ENCODE results near the gene BAIAP2L1.

The BAIAP2L1 gene

DNA sequence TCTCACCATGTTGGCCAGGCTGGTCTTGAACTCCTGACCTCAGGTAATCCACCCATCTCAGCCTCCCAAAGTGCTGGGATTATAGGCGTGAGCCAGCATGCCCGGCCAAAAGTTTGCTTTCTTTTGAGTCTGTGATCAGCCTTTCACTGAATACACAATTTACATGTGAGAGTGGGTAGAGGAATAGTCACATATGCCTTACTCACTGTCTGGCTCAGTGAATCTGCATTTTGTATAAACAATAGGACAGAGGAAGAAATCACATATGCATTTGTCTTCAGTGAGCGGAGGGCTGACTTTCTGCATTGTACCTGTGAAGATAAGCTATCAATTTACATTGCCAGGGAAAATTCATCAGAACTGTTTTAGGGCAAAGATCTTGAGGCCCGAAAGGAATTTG lies 146.4 kb downstream of the BAIAP2L1 start:
- Mint-ChIP-seq H3K4me1 (peaks cover 51% of the 10 kb centered on the region), H3K9me3 (no peaks in the 10 kb centered on the region), H3K4me3 (no peak overlapping the region), H3K27ac (ENCODE audit: low read depth) (no peak overlapping the region), H3K27me3 (no peaks in the 10 kb centered on the region), H3K36me3 (ENCODE audit: insufficient read depth) (peaks cover 32% of the 10 kb centered on the region)
- DNase-seq (ENCODE audit: low spot score in 2 of 2) (no peak), ATAC-seq (replicated peaks; ENCODE audit: extremely low read depth, poor library complexity, severe bottlenecking) (no peak)

GRCh38 chr7:98252425-98253054 lies 148.3 kb downstream of the BAIAP2L1 start:
- peaks cover 62% of the 10 kb centered on the region for H3K4me1 Mint-ChIP-seq
- DNase-seq (ENCODE audit: low spot score in 2 of 2), result no peak

GRCh38 chr7:98251601-98252424 lies 149.1 kb downstream of the BAIAP2L1 start, which contains the start of gene TECPR1:
TSS of gene TECPR1 (minus strand) at chr7:98252232. CDS start at chr7:98246146, 6,086 bp downstream.
- H3K27ac Mint-ChIP-seq (ENCODE audit: low read depth), result peak within 1 kb of the TSS; percentile 88
- no peaks in the 10 kb centered on the region for H3K9me3 Mint-ChIP-seq
- peak within 1 kb of the TSS; percentile 97 for H3K4me3 Mint-ChIP-seq
- peaks cover 62% of the 10 kb centered on the region for H3K4me1 Mint-ChIP-seq
- no peaks in the 10 kb centered on the region for H3K27me3 Mint-ChIP-seq
- peaks cover 25% of the 10 kb centered on the region for H3K36me3 Mint-ChIP-seq (ENCODE audit: insufficient read depth)
- ATAC-seq (replicated peaks; ENCODE audit: extremely low read depth, poor library complexity, severe bottlenecking) (peak; percentile 75), DNase-seq (ENCODE audit: low spot score in 2 of 2) (peak; percentile 74 to 79)

More at GRCh38 chr7:98252425-98253054, 148.3 kb downstream of the BAIAP2L1 start:
- H3K9me3 Mint-ChIP-seq, result no peaks in the 10 kb centered on the region
- H3K27ac Mint-ChIP-seq (ENCODE audit: low read depth), result peak overlapping the region; percentile 88
- H3K36me3 Mint-ChIP-seq (ENCODE audit: insufficient read depth), result peaks cover 29% of the 10 kb centered on the region
- no peaks in the 10 kb centered on the region for H3K27me3 Mint-ChIP-seq
- peak; percentile 10 for ATAC-seq (replicated peaks; ENCODE audit: extremely low read depth, poor library complexity, severe bottlenecking)
- H3K4me3 Mint-ChIP-seq, result peak overlapping the region; percentile 97

DNA sequence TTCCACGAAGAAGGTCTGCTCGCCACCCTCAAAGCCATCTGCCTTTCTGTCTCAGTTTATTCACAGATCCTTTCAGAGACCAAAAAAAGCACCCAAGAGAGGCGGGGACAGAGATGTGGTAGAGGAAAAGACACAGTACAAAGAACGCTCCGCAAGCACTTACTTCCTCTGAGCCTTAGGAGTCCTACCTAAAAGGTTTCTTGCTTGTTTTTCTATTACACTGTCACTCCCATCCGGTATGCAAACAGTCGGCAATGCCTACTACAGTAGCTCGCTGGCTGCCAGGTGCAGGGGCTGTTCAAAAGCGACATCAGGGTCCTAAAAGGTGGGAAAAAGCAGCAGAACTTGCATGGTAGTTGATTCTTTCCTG lies 149.7 kb downstream of the BAIAP2L1 start:
- Mint-ChIP-seq H3K27ac (ENCODE audit: low read depth) (peak overlapping the region; percentile 88), H3K9me3 (no peaks in the 10 kb centered on the region), H3K4me3 (peak overlapping the region; percentile 97), H3K36me3 (ENCODE audit: insufficient read depth) (peaks cover 25% of the 10 kb centered on the region), H3K4me1 (peaks cover 58% of the 10 kb centered on the region), H3K27me3 (no peaks in the 10 kb centered on the region)
- peak; percentile 32 to 37 for DNase-seq (ENCODE audit: low spot score in 2 of 2)
- peak; percentile 74 for ATAC-seq (replicated peaks; ENCODE audit: extremely low read depth, poor library complexity, severe bottlenecking)

DNA sequence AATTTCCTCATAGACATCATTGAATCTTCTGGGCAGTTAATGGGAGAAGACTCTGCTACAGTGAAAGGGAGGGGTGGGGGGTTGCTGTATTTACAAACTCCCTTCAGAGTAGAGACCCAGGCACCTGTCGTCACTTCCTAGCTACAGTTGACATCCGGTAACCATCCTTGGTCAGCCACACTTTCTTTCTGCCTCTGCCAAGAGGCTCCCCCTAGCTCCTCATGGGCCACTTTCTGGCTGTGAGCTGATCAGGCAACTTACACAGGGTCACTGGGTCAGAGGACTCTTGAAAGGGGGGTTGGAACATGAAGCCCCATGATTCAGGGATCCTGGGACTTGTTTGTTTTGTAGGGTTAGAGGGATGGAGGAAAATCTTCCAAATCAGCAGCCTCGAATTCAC lies 150.1 kb downstream of the BAIAP2L1 start:
- Mint-ChIP-seq H3K9me3 (no peaks in the 10 kb centered on the region), H3K4me3 (peak overlapping the region; percentile 97), H3K27ac (ENCODE audit: low read depth) (peak overlapping the region; percentile 88), H3K36me3 (ENCODE audit: insufficient read depth) (peaks cover 25% of the 10 kb centered on the region), H3K27me3 (no peaks in the 10 kb centered on the region), H3K4me1 (peaks cover 55% of the 10 kb centered on the region)
- peak; percentile 38 for ATAC-seq (replicated peaks; ENCODE audit: extremely low read depth, poor library complexity, severe bottlenecking)
- peak; percentile 18 to 23 for DNase-seq (ENCODE audit: low spot score in 2 of 2)

- Mint-ChIP-seq H3K4me3 (peak overlapping the region; percentile 45), H3K4me1 (peaks cover 47% of the 10 kb centered on the region), H3K36me3 (ENCODE audit: insufficient read depth) (peaks cover 21% of the 10 kb centered on the region), H3K27me3 (no peaks in the 10 kb centered on the region), H3K27ac (ENCODE audit: low read depth) (peak overlapping the region; percentile 88), H3K9me3 (no peaks in the 10 kb centered on the region)
- no peak for ATAC-seq (replicated peaks; ENCODE audit: extremely low read depth, poor library complexity, severe bottlenecking)
- DNase-seq (ENCODE audit: low spot score in 2 of 2), result no peak
Measured at GRCh38 chr7:98249106-98249505, 151.8 kb downstream of the BAIAP2L1 start.

- no peaks in the 10 kb centered on the region for H3K27me3 Mint-ChIP-seq
- H3K4me3 Mint-ChIP-seq, result peak overlapping the region; percentile 41
- H3K27ac Mint-ChIP-seq (ENCODE audit: low read depth), result peak overlapping the region; percentile 85
- no peaks in the 10 kb centered on the region for H3K9me3 Mint-ChIP-seq
- no peak for ATAC-seq (replicated peaks; ENCODE audit: extremely low read depth, poor library complexity, severe bottlenecking)
- H3K4me1 Mint-ChIP-seq, result peaks cover 43% of the 10 kb centered on the region
- peaks cover 21% of the 10 kb centered on the region for H3K36me3 Mint-ChIP-seq (ENCODE audit: insufficient read depth)
- no peak for DNase-seq (ENCODE audit: low spot score in 2 of 2)
Measured at GRCh38 chr7:98248156-98248555, 152.7 kb downstream of the BAIAP2L1 start.

DNA sequence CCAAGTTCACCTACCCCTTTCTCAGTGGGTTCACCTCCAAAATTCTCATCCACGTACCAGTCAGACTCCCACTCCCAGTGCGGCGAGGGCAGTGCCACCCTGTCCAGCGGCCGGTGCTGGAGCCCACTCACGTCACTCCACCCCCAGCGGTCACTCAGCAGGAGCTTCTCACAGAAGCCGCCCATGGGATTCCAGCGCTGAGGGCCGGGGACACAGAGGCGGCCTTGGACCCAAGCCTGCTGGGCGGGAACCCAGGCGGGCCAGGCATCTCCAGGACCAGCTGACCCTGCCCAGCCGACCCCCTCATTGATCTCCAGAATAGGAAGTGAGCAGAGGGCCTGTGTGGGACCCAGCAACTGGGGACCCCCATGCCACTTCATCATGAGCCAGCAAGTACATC lies 156.0 kb downstream of the BAIAP2L1 start:
- H3K27me3 Mint-ChIP-seq, result no peaks in the 10 kb centered on the region
- no peaks in the 10 kb centered on the region for H3K9me3 Mint-ChIP-seq
- H3K4me3 Mint-ChIP-seq, result no peak overlapping the region
- no peak for DNase-seq (ENCODE audit: low spot score in 2 of 2)
- peaks cover 10% of the 10 kb centered on the region for H3K36me3 Mint-ChIP-seq (ENCODE audit: insufficient read depth)
- H3K27ac Mint-ChIP-seq (ENCODE audit: low read depth), result no peak overlapping the region
- ATAC-seq (replicated peaks; ENCODE audit: extremely low read depth, poor library complexity, severe bottlenecking), result no peak
- H3K4me1 Mint-ChIP-seq, result peaks cover 13% of the 10 kb centered on the region

DNA sequence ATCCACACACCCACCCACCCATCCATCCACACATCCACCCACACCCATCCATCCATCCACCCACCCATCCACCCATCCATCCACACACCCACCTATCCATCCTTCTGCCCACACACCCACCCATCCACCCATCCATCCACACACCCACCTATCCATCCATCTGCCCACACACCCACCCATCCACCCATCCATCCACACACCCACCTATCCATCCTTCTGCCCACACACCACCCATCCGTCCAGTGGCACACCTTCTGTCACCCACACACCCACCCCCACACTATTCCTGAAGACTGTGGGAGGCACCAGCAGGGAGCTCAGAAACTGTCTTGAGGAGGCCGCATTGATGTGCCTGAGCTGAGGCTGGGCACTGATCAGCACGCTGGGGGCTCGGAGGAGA lies 158.0 kb downstream of the BAIAP2L1 start:
- no peak for DNase-seq (ENCODE audit: low spot score in 2 of 2)
- Mint-ChIP-seq H3K36me3 (ENCODE audit: insufficient read depth) (peaks cover 14% of the 10 kb centered on the region), H3K27ac (ENCODE audit: low read depth) (no peak overlapping the region), H3K4me1 (peaks cover under 1% of the 10 kb centered on the region), H3K9me3 (no peaks in the 10 kb centered on the region), H3K27me3 (no peaks in the 10 kb centered on the region), H3K4me3 (no peak overlapping the region)
- no peak for ATAC-seq (replicated peaks; ENCODE audit: extremely low read depth, poor library complexity, severe bottlenecking)

GRCh38 chr7:98242342-98242741 lies 158.5 kb downstream of the BAIAP2L1 start:
- Mint-ChIP-seq H3K9me3 (no peaks in the 10 kb centered on the region), H3K27me3 (no peaks in the 10 kb centered on the region), H3K36me3 (ENCODE audit: insufficient read depth) (peaks cover 14% of the 10 kb centered on the region), H3K4me1 (no peaks in the 10 kb centered on the region), H3K27ac (ENCODE audit: low read depth) (no peak overlapping the region), H3K4me3 (no peak overlapping the region)
- DNase-seq (ENCODE audit: low spot score in 2 of 2), result no peak
- ATAC-seq (replicated peaks; ENCODE audit: extremely low read depth, poor library complexity, severe bottlenecking), result no peak

GRCh38 chr7:98241674-98242241 lies 159.1 kb downstream of the BAIAP2L1 start:
- H3K4me1 Mint-ChIP-seq, result no peaks in the 10 kb centered on the region
- no peaks in the 10 kb centered on the region for H3K9me3 Mint-ChIP-seq
- no peak for DNase-seq (ENCODE audit: low spot score in 2 of 2)
- H3K27me3 Mint-ChIP-seq, result no peaks in the 10 kb centered on the region
- H3K27ac Mint-ChIP-seq (ENCODE audit: low read depth), result no peak overlapping the region
- no peak for ATAC-seq (replicated peaks; ENCODE audit: extremely low read depth, poor library complexity, severe bottlenecking)
- H3K36me3 Mint-ChIP-seq (ENCODE audit: insufficient read depth), result peaks cover 12% of the 10 kb centered on the region
- H3K4me3 Mint-ChIP-seq, result no peak overlapping the region
